ENCODE results near the gene HTR6. TPM values are rescaled to one million over a fixed set of nuclear protein-coding genes. Genes with fewer than 3 reads are reported as not detected.

The HTR6 gene
- total RNA-seq, 1 donor from 2014 or later = 0.11 TPM

DNA sequence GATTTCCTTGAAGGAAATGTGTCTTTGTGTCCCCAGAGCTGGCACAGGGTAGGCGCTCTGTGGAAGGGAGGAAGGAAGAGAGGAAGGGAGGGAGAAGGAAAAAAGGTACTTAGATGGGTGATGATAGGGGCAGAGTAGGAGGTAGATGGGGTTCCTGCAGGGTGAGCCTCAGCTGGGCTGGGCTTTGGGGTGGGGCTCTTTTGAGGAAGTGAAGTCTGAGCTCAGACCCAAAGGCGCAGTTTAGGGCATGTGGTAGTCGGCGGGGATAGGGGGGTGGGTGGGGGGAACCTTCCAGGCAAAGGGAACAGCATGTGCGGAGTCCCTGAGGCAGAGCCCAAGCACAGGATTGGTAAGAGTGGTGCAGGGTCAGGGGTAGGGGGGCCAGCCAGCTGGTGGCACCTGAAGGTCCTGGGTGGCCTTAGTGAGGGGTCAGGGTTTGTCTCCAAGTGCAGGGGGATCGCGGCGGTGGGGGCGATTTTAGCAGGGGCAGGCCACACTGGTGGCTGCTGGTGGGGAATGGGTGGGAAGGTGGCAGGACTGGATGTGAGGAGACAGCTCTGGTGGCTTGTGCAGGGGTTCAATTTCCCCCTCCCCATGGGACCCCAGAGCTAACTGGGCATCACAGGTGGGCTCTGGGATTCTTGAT, 8.4 kb upstream of the HTR6 start:
- H3K9me3 ChIP-seq (ENCODE audit: insufficient read depth, low read depth, low read length) = no peaks in the 10 kb centered on the region
- H4K20me1 ChIP-seq (ENCODE audit: insufficient read depth, low read length) = peaks cover 70% of the 10 kb centered on the region
- peaks cover 2% of the 10 kb centered on the region for H3K27me3 Mint-ChIP-seq (ENCODE audit: low read depth, unreplicated experiment)
- peak overlapping the region; percentile 27 for H3K4me3 Mint-ChIP-seq (ENCODE audit: unreplicated experiment)
- H3K27ac ChIP-seq (ENCODE audit: low read depth, low read length) = no peak overlapping the region
- H3K27ac Mint-ChIP-seq (ENCODE audit: unreplicated experiment) = no peak overlapping the region
- no peak overlapping the region for H3K4me3 ChIP-seq (ENCODE audit: insufficient read depth, low read depth, low read length)
- no peak for FAIRE-seq
- no peak for DNase-seq (ENCODE audit: low read depth)
- no peaks in the 10 kb centered on the region for H3K27me3 ChIP-seq (ENCODE audit: insufficient read depth, low read length)
- H3K36me3 Mint-ChIP-seq (ENCODE audit: low read depth, unreplicated experiment) = peaks cover 4% of the 10 kb centered on the region
- TF ChIP-seq EZH2 (IDR thresholded peaks at IDR 0.05; ENCODE audit: insufficient read depth, low read length) = no peak
- TF ChIP-seq, protein P1, sequence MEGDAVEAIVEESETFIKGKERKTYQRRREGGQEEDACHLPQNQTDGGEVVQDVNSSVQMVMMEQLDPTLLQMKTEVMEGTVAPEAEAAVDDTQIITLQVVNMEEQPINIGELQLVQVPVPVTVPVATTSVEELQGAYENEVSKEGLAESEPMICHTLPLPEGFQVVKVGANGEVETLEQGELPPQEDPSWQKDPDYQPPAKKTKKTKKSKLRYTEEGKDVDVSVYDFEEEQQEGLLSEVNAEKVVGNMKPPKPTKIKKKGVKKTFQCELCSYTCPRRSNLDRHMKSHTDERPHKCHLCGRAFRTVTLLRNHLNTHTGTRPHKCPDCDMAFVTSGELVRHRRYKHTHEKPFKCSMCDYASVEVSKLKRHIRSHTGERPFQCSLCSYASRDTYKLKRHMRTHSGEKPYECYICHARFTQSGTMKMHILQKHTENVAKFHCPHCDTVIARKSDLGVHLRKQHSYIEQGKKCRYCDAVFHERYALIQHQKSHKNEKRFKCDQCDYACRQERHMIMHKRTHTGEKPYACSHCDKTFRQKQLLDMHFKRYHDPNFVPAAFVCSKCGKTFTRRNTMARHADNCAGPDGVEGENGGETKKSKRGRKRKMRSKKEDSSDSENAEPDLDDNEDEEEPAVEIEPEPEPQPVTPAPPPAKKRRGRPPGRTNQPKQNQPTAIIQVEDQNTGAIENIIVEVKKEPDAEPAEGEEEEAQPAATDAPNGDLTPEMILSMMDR (IDR thresholded peaks at IDR 0.05; ENCODE audit: insufficient read depth, low read depth, low read length) = no peak
- H3K9me3 Mint-ChIP-seq (ENCODE audit: unreplicated experiment) = no peaks in the 10 kb centered on the region
- no peak overlapping the region for H3K4me2 ChIP-seq (ENCODE audit: low read length)
- H3K4me1 Mint-ChIP-seq (ENCODE audit: low read depth, unreplicated experiment) = peaks cover 8% of the 10 kb centered on the region
- no peaks in the 10 kb centered on the region for H3K36me3 ChIP-seq (ENCODE audit: insufficient read depth, low read length)
- no peak overlapping the region for H3K9ac ChIP-seq (ENCODE audit: low read length)
- H3K4me1 ChIP-seq (ENCODE audit: insufficient read depth, low read length) = peaks cover 29% of the 10 kb centered on the region
- H3K79me2 ChIP-seq (ENCODE audit: insufficient read depth, low read length) = peaks cover 19% of the 10 kb centered on the region
- H2AFZ ChIP-seq (ENCODE audit: low read depth, low read length) = no peak overlapping the region

DNA sequence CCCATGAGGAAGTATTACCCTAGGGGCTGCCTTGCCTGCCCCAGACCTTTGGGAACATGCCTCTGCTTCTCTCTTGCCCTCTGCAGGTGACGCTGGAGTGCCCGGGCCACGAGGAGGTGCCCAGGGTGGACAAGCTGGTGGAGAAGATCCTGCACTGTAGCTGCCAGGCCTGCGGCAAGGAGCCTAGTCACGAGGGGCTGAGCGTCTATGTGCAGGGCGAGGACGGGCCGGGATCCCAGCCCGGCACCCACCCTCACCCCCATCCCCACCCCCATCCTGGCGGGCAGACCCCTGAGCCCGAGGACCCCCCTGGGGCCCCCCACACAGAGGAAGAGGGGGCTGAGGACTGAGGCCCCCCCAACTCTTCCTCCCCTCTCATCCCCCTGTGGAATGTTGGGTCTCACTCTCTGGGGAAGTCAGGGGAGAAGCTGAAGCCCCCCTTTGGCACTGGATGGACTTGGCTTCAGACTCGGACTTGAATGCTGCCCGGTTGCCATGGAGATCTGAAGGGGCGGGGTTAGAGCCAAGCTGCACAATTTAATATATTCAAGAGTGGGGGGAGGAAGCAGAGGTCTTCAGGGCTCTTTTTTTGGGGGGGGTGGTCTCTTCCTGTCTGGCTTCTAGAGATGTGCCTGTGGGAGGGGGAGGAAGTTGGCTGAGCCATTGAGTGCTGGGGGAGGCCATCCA, 7.8 kb upstream of the HTR6 start:
- TF ChIP-seq, protein P1 (IDR thresholded peaks at IDR 0.05; ENCODE audit: insufficient read depth, low read depth, low read length) = no peak
- TF ChIP-seq EZH2 (IDR thresholded peaks at IDR 0.05; ENCODE audit: insufficient read depth, low read length) = no peak
- Histone ChIP-seq H3K9ac (ENCODE audit: low read length) (no peak overlapping the region), H3K4me3 (ENCODE audit: insufficient read depth, low read depth, low read length) (no peak overlapping the region), H4K20me1 (ENCODE audit: insufficient read depth, low read length) (peaks cover 64% of the 10 kb centered on the region), H2AFZ (ENCODE audit: low read depth, low read length) (no peak overlapping the region), H3K9me3 (ENCODE audit: insufficient read depth, low read depth, low read length) (no peaks in the 10 kb centered on the region), H3K27me3 (ENCODE audit: insufficient read depth, low read length) (no peaks in the 10 kb centered on the region), H3K79me2 (ENCODE audit: insufficient read depth, low read length) (peaks cover 17% of the 10 kb centered on the region), H3K36me3 (ENCODE audit: insufficient read depth, low read length) (no peaks in the 10 kb centered on the region), H3K4me2 (ENCODE audit: low read length) (no peak overlapping the region), H3K4me1 (ENCODE audit: insufficient read depth, low read length) (peaks cover 24% of the 10 kb centered on the region), H3K27ac (ENCODE audit: low read depth, low read length) (no peak overlapping the region)
- no peak overlapping the region for H3K4me3 Mint-ChIP-seq (ENCODE audit: unreplicated experiment)
- peaks cover 6% of the 10 kb centered on the region for H3K27me3 Mint-ChIP-seq (ENCODE audit: low read depth, unreplicated experiment)
- H3K4me1 Mint-ChIP-seq (ENCODE audit: low read depth, unreplicated experiment) = peaks cover 8% of the 10 kb centered on the region
- no peaks in the 10 kb centered on the region for H3K9me3 Mint-ChIP-seq (ENCODE audit: unreplicated experiment)
- no peak for DNase-seq (ENCODE audit: low read depth)
- peaks cover 4% of the 10 kb centered on the region for H3K36me3 Mint-ChIP-seq (ENCODE audit: low read depth, unreplicated experiment)
- H3K27ac Mint-ChIP-seq (ENCODE audit: unreplicated experiment) = no peak overlapping the region
- no peak for FAIRE-seq

DNA sequence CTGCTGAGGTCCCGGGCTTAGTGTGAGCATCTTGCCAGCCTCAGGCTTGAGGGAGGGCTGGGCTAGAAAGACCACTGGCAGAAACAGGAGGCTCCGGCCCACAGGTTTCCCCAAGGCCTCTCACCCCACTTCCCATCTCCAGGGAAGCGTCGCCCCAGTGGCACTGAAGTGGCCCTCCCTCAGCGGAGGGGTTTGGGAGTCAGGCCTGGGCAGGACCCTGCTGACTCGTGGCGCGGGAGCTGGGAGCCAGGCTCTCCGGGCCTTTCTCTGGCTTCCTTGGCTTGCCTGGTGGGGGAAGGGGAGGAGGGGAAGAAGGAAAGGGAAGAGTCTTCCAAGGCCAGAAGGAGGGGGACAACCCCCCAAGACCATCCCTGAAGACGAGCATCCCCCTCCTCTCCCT, 7.2 kb upstream of the HTR6 start:
- Histone ChIP-seq H3K4me3 (ENCODE audit: insufficient read depth, low read depth, low read length) (no peak overlapping the region), H3K4me1 (ENCODE audit: insufficient read depth, low read length) (peaks cover 18% of the 10 kb centered on the region), H3K4me2 (ENCODE audit: low read length) (no peak overlapping the region), H3K27ac (ENCODE audit: low read depth, low read length) (no peak overlapping the region), H4K20me1 (ENCODE audit: insufficient read depth, low read length) (peaks cover 63% of the 10 kb centered on the region), H3K9me3 (ENCODE audit: insufficient read depth, low read depth, low read length) (no peaks in the 10 kb centered on the region), H2AFZ (ENCODE audit: low read depth, low read length) (no peak overlapping the region), H3K27me3 (ENCODE audit: insufficient read depth, low read length) (peaks cover 5% of the 10 kb centered on the region), H3K9ac (ENCODE audit: low read length) (no peak overlapping the region), H3K79me2 (ENCODE audit: insufficient read depth, low read length) (peaks cover 17% of the 10 kb centered on the region), H3K36me3 (ENCODE audit: insufficient read depth, low read length) (no peaks in the 10 kb centered on the region)
- H3K36me3 Mint-ChIP-seq (ENCODE audit: low read depth, unreplicated experiment) = peaks cover 4% of the 10 kb centered on the region
- H3K27me3 Mint-ChIP-seq (ENCODE audit: low read depth, unreplicated experiment) = peaks cover 10% of the 10 kb centered on the region
- DNase-seq (ENCODE audit: low read depth) = no peak
- no peak for FAIRE-seq
- H3K4me1 Mint-ChIP-seq (ENCODE audit: low read depth, unreplicated experiment) = peaks cover 8% of the 10 kb centered on the region
- H3K4me3 Mint-ChIP-seq (ENCODE audit: unreplicated experiment) = no peak overlapping the region
- H3K27ac Mint-ChIP-seq (ENCODE audit: unreplicated experiment) = no peak overlapping the region
- no peak for TF ChIP-seq EZH2 (IDR thresholded peaks at IDR 0.05; ENCODE audit: insufficient read depth, low read length)
- TF ChIP-seq, protein P1 (IDR thresholded peaks at IDR 0.05; ENCODE audit: insufficient read depth, low read depth, low read length) = no peak
- no peaks in the 10 kb centered on the region for H3K9me3 Mint-ChIP-seq (ENCODE audit: unreplicated experiment)

Measured in astrocyte (in vitro differentiated cells and primary cell).